PC-3 (cell line): Measurements from ENCODE around the gene BEST2.

ENCODE experiments used
- EZH2 ChIP-seq: fragments of 300-600 bp; sonication (generic); IDR thresholded peaks from one replicate; pipeline ENCODE4 v1.6.1; 2017; ENCODE audit warnings: antibody characterized with exemption, mild to moderate bottlenecking, low read length; ENCODE audit not compliant: unreplicated experiment
- EZH2phosphoT487 ChIP-seq: fragments of 300-600 bp; sonication (generic); IDR thresholded peaks from 2 replicates; pipeline ENCODE4 v1.6.1; 2018; ENCODE audit warnings: mild to moderate bottlenecking, antibody characterized with exemption, low read length, borderline replicate concordance
- TF ChIP-seq, protein P1 (sequence below): fragments of 300-600 bp; sonication (generic); conservative IDR thresholded peaks from 2 replicates; pipeline ENCODE4 v1.5.1; 2017; ENCODE audit warnings: antibody characterized with exemption, low read depth, mild to moderate bottlenecking, low read length

DNA sequence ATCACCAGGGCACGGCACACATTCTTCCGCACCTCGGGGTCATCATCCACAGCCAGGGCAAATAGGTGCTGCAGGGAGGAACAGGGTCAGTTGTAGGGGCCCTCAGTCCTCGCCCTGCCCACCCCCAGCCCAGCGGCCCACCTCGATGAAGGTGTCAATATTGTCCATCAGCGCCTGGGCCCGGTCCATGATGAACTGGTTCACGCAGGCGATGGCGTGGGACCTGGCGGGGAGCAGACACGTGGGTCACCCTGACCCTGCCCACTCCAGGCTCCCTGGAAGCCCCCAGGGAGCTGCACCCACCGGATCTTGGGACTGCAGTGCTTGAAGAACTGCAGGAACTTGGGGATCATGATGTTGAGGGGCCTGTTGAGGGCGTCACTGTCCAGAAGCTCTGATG is 36.5 kb upstream of the BEST2 start:
- no peak for TF ChIP-seq EZH2phosphoT487
- TF ChIP-seq, protein P1, sequence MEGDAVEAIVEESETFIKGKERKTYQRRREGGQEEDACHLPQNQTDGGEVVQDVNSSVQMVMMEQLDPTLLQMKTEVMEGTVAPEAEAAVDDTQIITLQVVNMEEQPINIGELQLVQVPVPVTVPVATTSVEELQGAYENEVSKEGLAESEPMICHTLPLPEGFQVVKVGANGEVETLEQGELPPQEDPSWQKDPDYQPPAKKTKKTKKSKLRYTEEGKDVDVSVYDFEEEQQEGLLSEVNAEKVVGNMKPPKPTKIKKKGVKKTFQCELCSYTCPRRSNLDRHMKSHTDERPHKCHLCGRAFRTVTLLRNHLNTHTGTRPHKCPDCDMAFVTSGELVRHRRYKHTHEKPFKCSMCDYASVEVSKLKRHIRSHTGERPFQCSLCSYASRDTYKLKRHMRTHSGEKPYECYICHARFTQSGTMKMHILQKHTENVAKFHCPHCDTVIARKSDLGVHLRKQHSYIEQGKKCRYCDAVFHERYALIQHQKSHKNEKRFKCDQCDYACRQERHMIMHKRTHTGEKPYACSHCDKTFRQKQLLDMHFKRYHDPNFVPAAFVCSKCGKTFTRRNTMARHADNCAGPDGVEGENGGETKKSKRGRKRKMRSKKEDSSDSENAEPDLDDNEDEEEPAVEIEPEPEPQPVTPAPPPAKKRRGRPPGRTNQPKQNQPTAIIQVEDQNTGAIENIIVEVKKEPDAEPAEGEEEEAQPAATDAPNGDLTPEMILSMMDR: no peak
- TF ChIP-seq EZH2: no peak
